H54 (cell line): ENCODE data around the gene PFKFB1.

Experiments used
- DNase-seq: peaks from one replicate; pipeline ENCODE4 v3.0.0; 2011; ENCODE audit warnings: low spot score, mixed read lengths; ENCODE audit not compliant: insufficient read length
- FAIRE-seq: peaks from 3 replicates; lab custom pipeline; 2011; peaks lifted over from hg19 to GRCh38; lab: Jason Lieb, UNC
- POLR2A ChIP-seq: IDR thresholded peaks from 2 replicates; pipeline ENCODE4 v1.6.1; 2011; ENCODE audit warnings: low read depth, mild to moderate bottlenecking, low read length

The PFKFB1 gene

DNA sequence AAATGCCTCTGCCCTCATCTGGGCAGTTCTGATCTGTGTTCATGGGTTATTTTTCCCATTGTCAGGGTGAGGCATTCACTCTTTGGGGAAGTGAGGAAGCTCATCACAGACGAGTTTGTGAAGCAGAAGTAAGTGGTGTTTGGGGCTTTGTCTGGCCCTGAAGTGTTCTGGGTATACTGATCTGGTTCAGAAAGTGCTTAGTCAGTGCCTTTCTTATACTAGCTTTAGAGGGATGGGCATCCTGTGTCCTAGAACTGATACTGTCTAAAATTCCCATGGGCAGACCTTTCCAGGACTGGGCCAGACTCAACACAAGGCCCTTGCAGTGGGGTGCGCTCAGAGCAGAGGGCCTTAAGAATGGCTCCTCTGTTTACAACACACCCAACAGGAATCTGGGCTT lies 67.0 kb downstream of the PFKFB1 start:
- FAIRE-seq, result no peak
- TF ChIP-seq POLR2A, result no peak
- no peak for DNase-seq

DNA sequence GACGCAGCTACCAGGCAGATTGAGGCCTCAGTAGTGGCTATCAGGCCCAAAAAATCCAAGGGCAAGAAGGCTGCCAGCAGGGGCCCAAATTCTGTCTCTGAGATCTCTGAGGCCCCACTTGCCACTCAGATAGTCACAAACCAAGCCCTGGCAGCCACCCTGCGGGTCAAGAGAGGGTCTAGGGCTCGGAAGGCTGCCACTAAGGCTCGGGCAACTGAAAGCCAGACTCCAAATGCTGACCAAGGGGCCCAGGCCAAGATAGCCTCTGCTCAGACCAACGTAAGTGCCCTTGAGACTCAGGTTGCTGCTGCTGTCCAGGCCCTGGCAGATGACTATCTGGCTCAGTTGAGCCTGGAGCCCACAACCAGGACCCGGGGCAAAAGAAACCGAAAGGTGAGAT lies 70.6 kb downstream of the PFKFB1 start:
- DNase-seq (no peak), FAIRE-seq (no peak)
- no peak for TF ChIP-seq POLR2A

DNA sequence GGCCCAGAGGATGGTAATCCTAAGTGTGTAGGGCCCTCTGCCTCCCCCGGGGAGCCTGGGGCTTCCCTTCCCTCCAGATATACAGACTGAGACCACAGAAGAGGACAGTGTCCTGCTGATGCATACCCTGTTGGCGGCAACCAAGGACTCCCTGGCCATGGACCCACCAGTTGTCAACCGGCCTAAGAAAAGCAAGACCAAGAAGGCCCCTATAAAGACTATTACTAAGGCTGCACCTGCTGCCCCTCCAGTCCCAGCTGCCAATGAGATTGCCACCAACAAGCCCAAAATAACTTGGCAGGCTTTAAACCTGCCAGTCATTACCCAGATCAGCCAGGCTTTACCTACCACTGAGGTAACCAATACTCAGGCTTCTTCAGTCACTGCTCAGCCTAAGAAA lies 71.4 kb downstream of the PFKFB1 start:
- TF ChIP-seq POLR2A, result no peak
- FAIRE-seq, result no peak
- no peak for DNase-seq

DNA sequence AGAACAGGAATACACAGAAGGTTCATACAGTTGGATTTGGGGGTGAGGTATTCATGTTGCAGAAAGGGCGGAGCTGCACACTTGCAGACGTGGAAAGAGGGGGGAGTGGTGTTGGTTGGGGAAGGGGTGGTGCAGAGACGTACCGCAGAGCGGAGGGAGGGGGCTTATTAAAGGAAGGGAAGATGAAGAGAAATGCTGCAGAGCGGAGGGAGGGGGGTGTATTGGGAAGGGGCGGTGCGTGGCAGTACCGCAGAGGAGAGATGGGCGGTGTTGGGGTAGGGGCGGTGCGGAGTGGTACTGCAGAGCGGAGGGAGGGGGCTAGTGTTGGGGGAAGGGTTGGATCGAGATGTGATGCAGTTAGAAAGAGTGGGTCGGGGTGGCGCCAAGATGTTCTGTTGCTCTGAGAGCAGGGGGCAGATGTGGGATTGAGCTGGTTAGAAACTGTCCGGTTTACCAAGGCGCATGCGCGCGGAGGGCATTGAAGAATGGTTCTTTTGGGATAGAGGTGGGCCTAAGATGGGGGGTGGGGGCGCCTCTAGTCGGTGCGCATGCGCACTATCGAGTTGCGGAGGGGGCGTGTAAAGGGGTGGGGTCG lies 72.5 kb downstream of the PFKFB1 start:
- FAIRE-seq (no peak), DNase-seq (no peak)
- TF ChIP-seq POLR2A, result no peak

DNA sequence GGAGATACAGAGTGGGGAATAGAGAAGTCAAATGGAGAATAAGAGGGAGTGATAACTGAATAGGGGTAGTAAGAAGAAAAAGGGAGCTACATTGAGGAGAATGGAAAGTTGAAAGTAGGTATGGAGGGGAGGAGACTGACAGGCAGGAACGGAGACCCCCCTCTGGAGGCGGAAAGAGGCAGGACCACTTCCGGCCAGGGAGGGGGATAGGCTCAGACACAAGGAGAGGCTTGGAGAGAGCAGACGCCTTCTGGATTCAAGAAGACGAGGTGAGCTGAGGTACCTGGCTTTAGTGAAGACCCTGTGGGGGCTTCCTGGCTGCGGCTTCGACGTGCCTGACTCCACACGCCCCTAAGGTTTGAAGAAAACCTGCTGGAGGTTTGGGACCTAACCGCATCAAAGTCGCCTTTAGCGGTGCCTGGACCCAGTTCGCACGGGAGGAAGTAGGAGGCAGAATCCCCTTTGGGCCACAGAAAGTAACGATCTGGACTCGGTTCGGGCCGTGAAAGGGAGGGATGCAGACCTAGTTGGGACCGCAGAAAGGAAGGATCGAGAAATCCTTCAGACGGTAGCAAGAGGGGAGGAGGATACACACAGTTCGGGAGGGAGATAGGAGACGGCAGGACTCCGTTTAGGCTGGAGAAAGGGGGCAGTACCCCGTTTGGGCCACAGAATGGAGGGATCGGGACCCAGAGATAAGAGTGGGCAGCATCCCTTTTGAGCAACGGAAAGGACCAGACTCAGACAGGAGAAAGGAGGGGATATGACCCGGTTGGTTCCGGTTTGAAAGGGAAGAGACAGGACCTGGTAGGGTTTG lies 73.2 kb downstream of the PFKFB1 start, which contains the start of gene TRO:
TRO (plus strand) TSS at position 215 of the 817 bp plus-strand sequence. CDS start 1,423 bp downstream, outside the sequence.
- FAIRE-seq (no peak), DNase-seq (no peak)
- TF ChIP-seq POLR2A, result no peak

DNA sequence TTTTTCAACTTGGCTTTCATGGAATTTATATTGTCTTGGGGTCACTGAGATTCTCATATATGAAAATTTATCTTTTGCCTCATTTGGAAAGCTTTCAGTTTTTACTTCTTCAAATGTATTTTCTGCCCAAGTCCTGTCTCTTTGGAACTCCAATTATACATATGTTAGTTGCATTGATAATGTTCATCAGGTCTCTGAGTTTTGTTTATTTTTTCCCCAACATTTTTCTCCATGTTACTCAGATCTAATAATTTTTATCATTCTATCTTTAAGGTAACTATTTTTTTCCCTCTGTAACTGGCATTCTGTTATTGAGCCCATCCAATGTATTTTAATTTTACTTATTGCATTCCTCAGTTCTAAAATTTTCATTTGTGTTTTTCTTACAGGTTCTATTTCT lies 84.0 kb downstream of the PFKFB1 start:
- DNase-seq, result no peak
- no peak for FAIRE-seq
- TF ChIP-seq POLR2A, result no peak

DNA sequence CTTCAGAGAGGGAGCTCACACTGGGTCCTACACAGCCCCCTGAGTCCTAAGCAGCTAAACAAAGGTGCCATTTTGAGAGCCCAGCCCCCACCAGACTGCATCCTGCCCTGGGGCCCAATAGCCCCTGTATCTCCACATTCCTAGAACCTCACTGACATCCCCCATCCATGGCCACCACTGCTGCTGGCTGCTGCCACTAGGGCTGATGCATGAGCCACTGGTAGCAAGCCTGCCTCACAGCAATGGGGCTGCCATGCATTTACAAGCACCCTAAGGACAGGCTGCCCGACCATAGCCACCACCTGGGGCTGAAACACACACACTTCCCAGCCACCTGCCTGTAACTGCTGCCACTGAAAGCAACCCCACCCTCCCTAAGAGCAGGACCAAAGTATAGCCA lies 99.8 kb downstream of the PFKFB1 start:
- FAIRE-seq, result no peak
- DNase-seq, result no peak
- TF ChIP-seq POLR2A, result no peak

DNA sequence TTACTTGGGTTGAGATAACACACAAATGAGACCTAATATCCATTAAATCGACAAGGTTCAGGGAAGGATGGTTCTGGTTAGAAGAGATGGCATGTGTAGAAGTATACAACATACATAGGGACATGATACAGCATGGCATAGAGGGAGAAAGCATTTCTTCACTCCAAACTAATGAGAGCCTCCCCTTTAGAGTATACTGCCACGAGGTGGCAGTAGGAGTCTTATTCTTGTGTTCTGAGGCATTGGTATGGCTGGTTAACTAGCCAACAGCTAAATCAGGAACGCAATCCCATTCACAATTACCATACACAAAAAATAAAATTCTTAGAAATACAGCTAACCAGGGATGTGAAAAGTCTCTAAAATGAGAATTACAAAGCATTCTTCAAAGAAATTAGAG lies 102.4 kb downstream of the PFKFB1 start:
- DNase-seq (no peak), FAIRE-seq (no peak)
- TF ChIP-seq POLR2A, result no peak

DNA sequence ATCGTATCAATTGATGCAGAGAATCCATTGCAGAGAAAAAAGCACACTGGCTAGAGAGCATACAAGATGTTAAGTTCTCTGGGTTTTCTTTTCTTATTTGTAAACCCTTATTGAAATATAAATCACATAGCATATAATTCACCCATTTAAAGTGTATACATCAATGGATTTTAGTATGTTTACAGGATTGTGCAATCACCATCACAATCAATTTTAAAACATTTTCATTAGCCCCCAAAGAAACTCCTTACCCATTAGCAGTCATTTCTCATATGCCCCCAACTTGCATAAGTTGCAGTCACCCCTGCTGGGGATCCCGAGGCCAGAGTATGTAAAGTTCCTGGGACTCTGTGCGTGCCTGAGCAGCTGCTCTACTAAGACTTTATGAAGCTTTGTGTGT lies 108.2 kb downstream of the PFKFB1 start:
- no peak for DNase-seq
- no peak for TF ChIP-seq POLR2A
- no peak for FAIRE-seq
